LNCAP (cell line): ENCODE data around the gene PKP1.

ENCODE experiments used
- CTCF ChIP-seq: fragments of 450-650 bp; IDR thresholded peaks from 2 replicates; pipeline ENCODE4 v1.5.1; 2017; ENCODE audit warnings: mild to moderate bottlenecking

Gene PKP1

DNA sequence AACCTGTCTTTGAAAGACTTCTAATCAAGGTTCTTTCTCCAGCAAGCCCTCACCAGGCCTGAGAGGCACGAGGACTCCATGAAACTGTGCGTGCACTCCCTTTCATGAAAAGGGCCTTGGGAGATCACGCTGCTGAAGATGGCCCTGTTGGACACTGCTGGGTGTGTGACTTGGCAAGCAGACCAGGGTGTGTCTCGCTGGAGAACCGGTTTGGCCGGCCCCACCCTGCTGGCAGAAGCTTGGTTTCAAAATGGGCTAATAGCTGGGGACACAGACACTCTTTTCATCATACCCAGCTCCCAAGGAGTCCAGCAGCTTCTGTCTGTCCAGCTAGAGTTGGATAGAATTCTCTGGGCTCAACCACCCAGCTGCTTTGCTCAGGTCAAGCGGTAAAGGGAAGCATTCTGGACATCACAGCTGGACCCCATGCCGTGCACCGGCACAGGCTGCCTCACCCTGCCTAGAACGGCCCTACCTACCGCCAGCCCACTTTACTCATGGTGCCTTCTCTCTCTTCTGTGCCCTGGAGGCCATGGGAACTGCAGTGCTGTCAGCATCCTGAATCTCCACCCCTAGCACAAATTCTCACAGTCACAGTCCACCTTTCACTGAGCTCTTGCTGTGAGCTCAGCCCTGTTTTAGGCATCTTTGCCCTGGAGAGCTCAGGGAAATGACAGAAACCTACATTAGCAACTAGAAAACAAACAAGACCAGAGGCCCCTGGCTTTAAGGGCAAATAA lies 24.6 kb downstream of the PKP1 start:
- no peak for TF ChIP-seq CTCF

DNA sequence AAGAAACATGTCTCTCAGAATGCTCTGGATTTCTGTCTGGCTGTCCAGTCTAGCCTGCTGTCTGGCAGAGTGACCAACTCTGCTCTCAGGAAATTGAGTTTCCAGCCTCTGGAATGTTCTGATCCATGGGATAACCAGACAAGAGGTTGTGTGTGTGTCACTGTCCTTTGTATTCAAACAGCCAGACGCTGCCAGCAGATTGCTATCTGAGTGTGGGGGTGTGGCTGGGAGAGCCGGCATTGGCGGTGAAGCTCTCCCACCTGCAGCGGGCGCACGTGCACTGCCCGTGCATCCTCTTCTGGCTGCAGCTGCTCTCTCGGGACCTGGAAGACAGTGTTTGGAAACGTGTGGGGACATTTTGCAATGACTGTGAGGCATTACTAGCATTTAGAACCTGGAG lies 26.1 kb downstream of the PKP1 start:
- TF ChIP-seq CTCF: peak; percentile 98

- no peak for TF ChIP-seq CTCF
These were observed 27.1 kb downstream of the PKP1 start for GRCh38 chr1:201310251-201310985.

DNA sequence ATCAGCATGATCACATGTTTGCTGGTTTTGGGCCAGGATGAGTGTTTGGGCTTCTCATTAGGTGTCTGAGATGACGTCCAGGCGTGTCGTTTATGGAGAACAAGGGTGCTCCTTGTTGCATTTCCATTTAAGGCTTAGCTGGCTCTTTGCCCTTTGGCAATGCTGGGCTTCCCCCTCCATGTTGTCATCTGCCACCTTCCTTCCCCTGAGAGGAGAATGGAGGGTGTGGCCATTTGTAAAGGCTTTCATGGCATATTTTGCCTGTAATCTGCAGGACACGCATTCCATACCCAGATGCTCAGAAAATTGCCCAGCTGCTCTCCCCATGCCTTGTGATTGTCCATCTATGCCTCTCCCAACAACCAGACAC lies 27.7 kb downstream of the PKP1 start:
- no peak for TF ChIP-seq CTCF

DNA sequence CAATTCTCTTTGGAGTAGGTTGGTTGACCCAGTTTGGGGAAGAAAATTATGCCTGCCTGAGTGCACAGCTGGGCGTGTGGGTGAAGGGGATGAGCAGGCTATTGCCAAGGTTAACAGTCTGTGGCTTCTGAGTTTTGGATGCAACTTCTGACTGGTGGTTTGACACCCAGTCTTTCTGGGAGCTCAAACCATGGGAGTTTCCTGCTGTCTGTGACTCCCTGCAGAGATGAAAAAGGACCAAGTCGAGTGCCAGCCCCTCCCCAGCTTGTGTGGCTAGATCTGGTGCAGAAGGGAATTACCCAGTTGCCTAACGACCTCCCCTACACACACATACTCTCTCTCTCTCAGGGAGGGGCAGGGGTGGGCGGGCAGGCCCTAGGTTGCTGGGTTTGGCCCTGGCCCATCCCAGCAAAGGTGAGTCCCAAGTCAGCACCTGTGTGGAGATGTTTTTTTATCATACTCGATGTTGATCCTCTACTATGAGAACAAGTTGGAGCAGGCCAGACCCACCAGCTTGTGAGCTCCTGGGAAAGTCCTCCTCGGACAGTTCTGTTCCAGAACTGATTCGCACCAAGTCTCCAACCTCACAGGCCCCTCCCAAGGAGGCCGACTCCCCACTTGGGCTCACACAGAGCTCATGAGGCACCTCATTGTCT lies 28.2 kb downstream of the PKP1 start:
- no peak for TF ChIP-seq CTCF

DNA sequence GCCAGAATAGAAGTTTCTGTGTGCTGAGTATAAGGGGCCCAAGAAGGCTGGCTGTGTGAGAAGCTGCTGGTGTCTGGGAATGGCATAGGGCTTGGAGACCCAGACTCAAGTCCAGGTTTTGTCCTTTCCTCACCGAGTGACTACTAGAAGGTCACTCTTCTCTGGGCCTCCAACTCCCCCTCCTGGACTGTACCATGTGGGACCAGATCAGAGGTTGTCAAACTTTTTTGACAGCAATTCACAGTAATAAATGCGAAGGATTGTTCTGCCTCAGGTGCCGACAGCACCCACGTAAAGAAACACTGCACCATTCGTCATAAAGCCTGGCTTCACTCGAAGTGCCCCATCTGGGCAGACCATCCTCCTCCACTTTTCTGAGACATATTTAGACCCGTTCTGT lies 29.0 kb downstream of the PKP1 start:
- no peak for TF ChIP-seq CTCF

GRCh38 chr1:201313086-201313485 lies 29.8 kb downstream of the PKP1 start:
- no peak for TF ChIP-seq CTCF
